GM18505 (cell line): ENCODE measurements around the gene AMPD2.
"Not testable (repeated sequence)": the region's sequence is repeated elsewhere in the genome, so short reads cannot be mapped to it uniquely, and the experiment has no call there.

ENCODE experiments used
- ATAC-seq: cut with Tn5 transposase; IDR thresholded peaks from one replicate; pipeline ENCODE4 v1.9.1; 2021; ENCODE audit not compliant: unreplicated experiment
- POLR2A ChIP-seq: IDR thresholded peaks from 4 replicates; pipeline ENCODE4 v1.6.1; 2011; ENCODE audit warnings: borderline replicate concordance; ENCODE audit not compliant: insufficient read depth, insufficient read length; ENCODE audit errors: extremely low read depth

The AMPD2 gene

GRCh38 chr1:109677459-109677858, 57.8 kb downstream of the AMPD2 start:
- ATAC-seq: no peak
- TF ChIP-seq POLR2A: no peak

GRCh38 chr1:109678637-109679036, 59.0 kb downstream of the AMPD2 start:
- not testable (repeated sequence) for ATAC-seq
